ENCODE measurements around the gene EPB41L4A. TPM values are rescaled to one million over a fixed set of nuclear protein-coding genes. Genes with fewer than 3 reads are reported as not detected.

EPB41L4A gene
- total and polyA plus RNA-seq, 12 donors, result 4.2 to 26.3 (median 9.5) TPM

- no peak for DNase-seq
- Histone ChIP-seq H3K9me3 (replicated peaks in 1 of 3) (no peaks in the 10 kb centered on the region), H3K27ac (no peak overlapping the region), H3K4me3 (no peak overlapping the region), H3K36me3 (replicated peaks in 1 of 2) (no peaks in the 10 kb centered on the region), H3K4me1 (replicated peaks in 1 of 2) (peaks cover 4 to 16% of the 10 kb centered on the region in 2 donors), H3K27me3 (no peaks in the 10 kb centered on the region)
- 75 to 77% (median 76%) methylated on average over 2 of the region's 2 CpGs for WGBS, 4 donors
- no peak for TF ChIP-seq CTCF (IDR thresholded peaks at IDR 0.05)
- no peak for TF ChIP-seq POLR2A (IDR thresholded peaks at IDR 0.05)
- intact Hi-C loops (cut with DNase I), result no loop called here
Measured at GRCh38 chr5:112316006-112316405, 103.1 kb downstream of the EPB41L4A start.

GRCh38 chr5:112312295-112313275, 106.5 kb downstream of the EPB41L4A start:
- no peak for TF ChIP-seq POLR2A (IDR thresholded peaks at IDR 0.05)
- no peak for TF ChIP-seq CTCF (IDR thresholded peaks at IDR 0.05)
- H3K9me3 ChIP-seq (replicated peaks in 1 of 3), result no peaks in the 10 kb centered on the region
- WGBS, 4 donors, result 87 to 92% (median 88%) methylated on average over 4 of the region's 4 CpGs
- intact Hi-C loops (cut with DNase I), result no loop called here
- H3K36me3 ChIP-seq (replicated peaks in 1 of 2), result no peaks in the 10 kb centered on the region
- no peak overlapping the region for H3K27ac ChIP-seq
- no peaks in the 10 kb centered on the region for H3K27me3 ChIP-seq
- H3K4me3 ChIP-seq, result no peak overlapping the region
- H3K4me1 ChIP-seq (replicated peaks in 1 of 2), result peaks cover 0 to 7% of the 10 kb centered on the region in 2 donors
- no peak for DNase-seq

- DNase-seq, result no peak
- Histone ChIP-seq H3K9me3 (replicated peaks in 1 of 3) (no peaks in the 10 kb centered on the region), H3K36me3 (replicated peaks in 1 of 2) (no peaks in the 10 kb centered on the region), H3K27me3 (no peaks in the 10 kb centered on the region), H3K4me3 (no peak overlapping the region), H3K4me1 (replicated peaks in 1 of 2) (no peaks in the 10 kb centered on the region), H3K27ac (no peak overlapping the region)
- intact Hi-C loops (cut with DNase I), result no loop called here
- TF ChIP-seq POLR2A (IDR thresholded peaks at IDR 0.05) (no peak), CTCF (IDR thresholded peaks at IDR 0.05) (no peak)
- 88 to 100% (median 91%) methylated on average over 1 of the region's 1 CpG for WGBS, 4 donors
Measured at GRCh38 chr5:112310746-112311145, 108.3 kb downstream of the EPB41L4A start.

- TF ChIP-seq CTCF (IDR thresholded peaks at IDR 0.05) (no peak), POLR2A (IDR thresholded peaks at IDR 0.05) (no peak)
- WGBS, 4 donors, result 88 to 97% (median 94%) methylated on average over 1 of the region's 1 CpG
- no peak for DNase-seq
Measured at GRCh38 chr5:112308608-112309007, 110.5 kb downstream of the EPB41L4A start.

More at GRCh38 chr5:112308608-112309007, 110.5 kb downstream of the EPB41L4A start:
- H3K27me3 ChIP-seq, result no peaks in the 10 kb centered on the region
- H3K4me3 ChIP-seq, result no peak overlapping the region
- H3K27ac ChIP-seq, result no peak overlapping the region
- H3K9me3 ChIP-seq (replicated peaks in 1 of 3), result no peaks in the 10 kb centered on the region
- H3K36me3 ChIP-seq (replicated peaks in 1 of 2), result no peaks in the 10 kb centered on the region
- no peaks in the 10 kb centered on the region for H3K4me1 ChIP-seq (replicated peaks in 1 of 2)
- intact Hi-C loops (cut with DNase I), result no loop called here

Measured in adrenal gland (tissue), 12 donors.